HFF-Myc (cell line): ENCODE measurements around the gene HIVEP3.

Experiments used
- DNase-seq: peaks from one replicate; pipeline ENCODE4 v3.0.0-alpha.2; 2011; ENCODE audit warnings: low read depth; ENCODE audit errors: extremely low read depth
- H3K4me3 ChIP-seq: replicated peaks from 2 replicates; pipeline ENCODE4 v1.5.1; 2011; ENCODE audit warnings: low read depth, mild to moderate bottlenecking, control low read depth, low read length
- CTCF ChIP-seq: IDR thresholded peaks from 2 replicates; pipeline ENCODE4 v1.5.1; 2012; ENCODE audit warnings: mild to moderate bottlenecking, low read depth, low read length, control low read depth; ENCODE audit errors: missing control alignments

The HIVEP3 gene

GRCh38 chr1:41591891-41592290, 326.8 kb downstream of the HIVEP3 start:
- no peak overlapping the region for H3K4me3 ChIP-seq
- TF ChIP-seq CTCF, result no peak

GRCh38 chr1:41590331-41590730, 328.4 kb downstream of the HIVEP3 start:
- no peak for TF ChIP-seq CTCF
- DNase-seq, result no peak

More at GRCh38 chr1:41591891-41592290, 326.8 kb downstream of the HIVEP3 start:
- DNase-seq, result no peak

GRCh38 chr1:41589395-41589794, 329.3 kb downstream of the HIVEP3 start:
- no peak for DNase-seq
- no peak for TF ChIP-seq CTCF
- H3K4me3 ChIP-seq, result no peak overlapping the region

More at GRCh38 chr1:41590331-41590730, 328.4 kb downstream of the HIVEP3 start:
- no peak overlapping the region for H3K4me3 ChIP-seq

- no peak for DNase-seq
These were observed 330.3 kb downstream of the HIVEP3 start for GRCh38 chr1:41588334-41588875.

GRCh38 chr1:41587791-41588190, 330.9 kb downstream of the HIVEP3 start:
- H3K4me3 ChIP-seq, result no peak overlapping the region
- no peak for TF ChIP-seq CTCF
- no peak for DNase-seq

More at GRCh38 chr1:41588334-41588875, 330.3 kb downstream of the HIVEP3 start:
- no peak overlapping the region for H3K4me3 ChIP-seq
- no peak for TF ChIP-seq CTCF

GRCh38 chr1:41586230-41586629, 332.5 kb downstream of the HIVEP3 start:
- TF ChIP-seq CTCF, result no peak
- no peak for DNase-seq
- no peak overlapping the region for H3K4me3 ChIP-seq
